SU-DHL-6 (cell line): ENCODE measurements around the gene FAM156A.
"Not testable (repeated sequence)": the region's sequence is repeated elsewhere in the genome, so short reads cannot be mapped to it uniquely, and the experiment has no call there.

Experiments
- H2AFZ ChIP-seq: fragments of 200-600 bp; sonication (generic); 2 replicates; pipeline ENCODE4 v1.6.1; 2014; ENCODE audit warnings: low read depth, mild to moderate bottlenecking, moderate library complexity, mixed read lengths, antibody characterized with exemption, low read length; ENCODE audit not compliant: severe bottlenecking
- H3F3A ChIP-seq: fragments of 200-600 bp; shearing (Covaris generic); 2 replicates; pipeline ENCODE4 v1.6.0; 2016; ENCODE audit warnings: antibody characterized with exemption, mild to moderate bottlenecking; ENCODE audit not compliant: insufficient read depth
- H3K27ac ChIP-seq: fragments of 200-600 bp; sonication (generic); 2 replicates; pipeline ENCODE4 v1.5.1; 2016; ENCODE audit warnings: low read depth, mild to moderate bottlenecking, low read length, moderate library complexity, mixed read lengths
- H3K27me3 ChIP-seq: fragments of 200-600 bp; sonication (generic), shearing (Covaris generic); 2 replicates; pipeline ENCODE4 v1.6.0; 2014; ENCODE audit warnings: mild to moderate bottlenecking, low read length
- H3K36me3 ChIP-seq: fragments of 200-600 bp; sonication (generic); 2 replicates; pipeline ENCODE4 v1.6.1; 2014; ENCODE audit warnings: mild to moderate bottlenecking, low read length, mixed read lengths
- H3K4me2 ChIP-seq: fragments of 300-600, 200-600 bp; shearing (Covaris generic), sonication (generic); 2 replicates; pipeline ENCODE4 v1.6.0; 2014; ENCODE audit warnings: low read length, low read depth, mild to moderate bottlenecking; ENCODE audit not compliant: poor library complexity, severe bottlenecking
- H3K4me3 ChIP-seq: fragments of 200-600 bp; sonication (generic); 2 replicates; pipeline ENCODE4 v1.5.1; 2014; ENCODE audit warnings: antibody characterized with exemption, low read length, mild to moderate bottlenecking, mixed read lengths; ENCODE audit not compliant: insufficient read depth, poor library complexity, severe bottlenecking
- H3K79me2 ChIP-seq: fragments of 200-600 bp; sonication (generic); 2 replicates; pipeline ENCODE4 v1.6.1; 2014; ENCODE audit warnings: mild to moderate bottlenecking, low read length, moderate library complexity; ENCODE audit not compliant: insufficient read depth
- H3K9ac ChIP-seq: fragments of 200-600 bp; sonication (generic); 2 replicates; pipeline ENCODE4 v1.7.0; 2014; ENCODE audit warnings: mild to moderate bottlenecking, low read length
- H3K9me2 ChIP-seq: fragments of 200-600 bp; sonication (generic); replicated peaks from 2 replicates; pipeline ENCODE4 v1.6.1; 2014; ENCODE audit warnings: low read length; ENCODE audit not compliant: insufficient read depth
- H3K9me3 ChIP-seq: fragments of 200-600 bp; sonication (generic); 2 replicates; pipeline ENCODE4 v1.6.1; 2014; ENCODE audit warnings: low read length, mixed read lengths; ENCODE audit not compliant: insufficient read depth
- H4K20me1 ChIP-seq: fragments of 200-600 bp; sonication (generic); 2 replicates; pipeline ENCODE4 v1.6.1; 2014; ENCODE audit warnings: low read depth, mild to moderate bottlenecking, antibody characterized with exemption, low read length, moderate library complexity, mixed read lengths
- CTCF ChIP-seq: fragments of 200-600 bp; sonication (generic); IDR thresholded peaks from one replicate; pipeline ENCODE4 v1.5.1; 2017; ENCODE audit warnings: antibody characterized with exemption, mild to moderate bottlenecking, low read length, moderate library complexity; ENCODE audit not compliant: insufficient read depth, poor library complexity, severe bottlenecking
- EZH2phosphoT487 ChIP-seq: fragments of 200-600 bp; sonication (generic), shearing (Covaris generic); conservative IDR thresholded peaks from 2 replicates; pipeline ENCODE4 v1.6.1; 2018; ENCODE audit warnings: mild to moderate bottlenecking, antibody characterized with exemption, low read length, moderate library complexity, mixed read lengths

Gene FAM156A

GRCh38 chrX:52940704-52941103, 17.6 kb downstream of the FAM156A start:
- not testable (repeated sequence) for H3K9ac ChIP-seq, H3F3A ChIP-seq, H3K4me2 ChIP-seq, H3K9me2 ChIP-seq, H2AFZ ChIP-seq, H3K4me3 ChIP-seq, H3K36me3 ChIP-seq, H4K20me1 ChIP-seq, H3K27ac ChIP-seq, H3K79me2 ChIP-seq, H3K27me3 ChIP-seq, H3K9me3 ChIP-seq

GRCh38 chrX:52935470-52935784, 22.9 kb downstream of the FAM156A start:
- not testable (repeated sequence) for H3K9me3 ChIP-seq, H3K27me3 ChIP-seq, H3K36me3 ChIP-seq, H3F3A ChIP-seq, H3K9me2 ChIP-seq, H4K20me1 ChIP-seq, H3K79me2 ChIP-seq
- H3K4me2 ChIP-seq, result peak overlapping the region; percentile 83
- peak overlapping the region; percentile 93 for H3K27ac ChIP-seq
- H3K9ac ChIP-seq, result peak overlapping the region; percentile 84
- peak overlapping the region; percentile 76 for H2AFZ ChIP-seq
- peak overlapping the region; percentile 62 for H3K4me3 ChIP-seq

- H3K27ac ChIP-seq, result peak overlapping the region; percentile 93
- H3K9me3 ChIP-seq, result no peaks in the 10 kb centered on the region
- no peaks in the 10 kb centered on the region for H3K36me3 ChIP-seq
Measured at GRCh38 chrX:52934704-52935469, 23.4 kb downstream of the FAM156A start.

GRCh38 chrX:52933976-52934703, 24.2 kb downstream of the FAM156A start:
- H4K20me1 ChIP-seq, result no peaks in the 10 kb centered on the region
- no peaks in the 10 kb centered on the region for H3K9me3 ChIP-seq
- no peaks in the 10 kb centered on the region for H3K9me2 ChIP-seq
- H3K9ac ChIP-seq, result peak overlapping the region; percentile 84
- no peak for TF ChIP-seq CTCF
- TF ChIP-seq EZH2phosphoT487, result no peak
- H2AFZ ChIP-seq, result peak overlapping the region; percentile 32
- H3F3A ChIP-seq, result peaks cover 6% of the 10 kb centered on the region; the same call in 1 of the 2 replicates
- no peaks in the 10 kb centered on the region for H3K36me3 ChIP-seq
- peak overlapping the region; percentile 93 for H3K27ac ChIP-seq
- no peaks in the 10 kb centered on the region for H3K27me3 ChIP-seq
- no peaks in the 10 kb centered on the region for H3K79me2 ChIP-seq
- H3K4me2 ChIP-seq, result peak overlapping the region; percentile 92
- peak overlapping the region; percentile 62 for H3K4me3 ChIP-seq

More at GRCh38 chrX:52934704-52935469, 23.4 kb downstream of the FAM156A start:
- H3K4me3 ChIP-seq, result peak overlapping the region; percentile 62
- H3K9me2 ChIP-seq, result no peaks in the 10 kb centered on the region
- H2AFZ ChIP-seq, result peak overlapping the region; percentile 76
- peaks cover 6% of the 10 kb centered on the region; the same call in 1 of the 2 replicates for H3F3A ChIP-seq
- H3K27me3 ChIP-seq, result no peaks in the 10 kb centered on the region
- H4K20me1 ChIP-seq, result no peaks in the 10 kb centered on the region
- peak overlapping the region; percentile 92 for H3K4me2 ChIP-seq
- H3K79me2 ChIP-seq, result no peaks in the 10 kb centered on the region
- peak; percentile 50 for TF ChIP-seq CTCF
- TF ChIP-seq EZH2phosphoT487, result no peak
- peak overlapping the region; percentile 84 for H3K9ac ChIP-seq
